A673 (cell line): ENCODE results near the gene TRAK1. TPM values are rescaled to one million over a fixed set of nuclear protein-coding genes. Genes with fewer than 3 reads are reported as not detected.

ENCODE experiments used
- BruUV-seq: library from RNA; stranded (reverse); fragments of 400-500 nt; replicated peaks from 2 replicates; lab custom pipeline; 2021; lab: Mats Ljungman, UMichigan
- CTCF ChIA-PET: fragments of 300-600 bp; sonication (Branson Sonifier 250); formaldehyde crosslinking; loops from one replicate; lab custom pipeline; 2022; ENCODE audit warnings: antibody characterized with exemption; lab: Charles Lee
- POLR2A ChIA-PET: fragments of 300-600 bp; sonication (Branson Sonifier 250); formaldehyde crosslinking; loops from one replicate; lab custom pipeline; 2022; ENCODE audit warnings: antibody characterized with exemption; ENCODE audit not compliant: low non-redundant PET; lab: Charles Lee
- DNase-seq: peaks from one replicate; pipeline ENCODE4 v3.0.0-alpha.2; 2015; ENCODE audit warnings: low spot score
- H3K27ac ChIP-seq: fragments of 200-600 bp; sonication (generic); 2 replicates; pipeline ENCODE4 v1.5.1; 2016; ENCODE audit warnings: mixed run types, low read depth, mild to moderate bottlenecking, mixed read lengths, antibody characterized with exemption, low read length; ENCODE audit not compliant: poor library complexity, severe bottlenecking
- H3K27me3 ChIP-seq: fragments of 200-600 bp; sonication (generic); replicated peaks from 2 replicates; pipeline ENCODE4 v1.6.1; 2017; ENCODE audit warnings: mixed run types, low read depth, mild to moderate bottlenecking, mixed read lengths, antibody characterized with exemption, low read length; ENCODE audit not compliant: insufficient read depth, poor library complexity
- H3K36me3 ChIP-seq: fragments of 200-600 bp; sonication (generic); 2 replicates; pipeline ENCODE4 v1.6.1; 2016; ENCODE audit warnings: mixed run types, mild to moderate bottlenecking, mixed read lengths, antibody characterized with exemption, low read length; ENCODE audit not compliant: insufficient read depth, poor library complexity, severe bottlenecking
- H3K4me1 ChIP-seq: fragments of 200-600 bp; sonication (generic); 2 replicates; pipeline ENCODE4 v1.6.1; 2017; ENCODE audit warnings: mixed run types, mild to moderate bottlenecking, mixed read lengths, antibody characterized with exemption, low read length; ENCODE audit not compliant: insufficient read depth, poor library complexity, severe bottlenecking
- H3K4me3 ChIP-seq: fragments of 200-600 bp; sonication (generic); 2 replicates; pipeline ENCODE4 v1.5.1; 2016; ENCODE audit warnings: low read depth, mixed run types, mild to moderate bottlenecking, mixed read lengths, low read length; ENCODE audit not compliant: poor library complexity, severe bottlenecking
- H3K9me3 ChIP-seq: fragments of 200-600 bp; sonication (generic); 2 replicates; pipeline ENCODE4 v1.6.1; 2016; ENCODE audit warnings: mixed run types, low read depth, mild to moderate bottlenecking, mixed read lengths, antibody characterized with exemption, low read length; ENCODE audit not compliant: poor library complexity, severe bottlenecking
- CTCF ChIP-seq: fragments of 300-800, 200-600 bp; sonication (generic); conservative IDR thresholded peaks from 2 replicates; pipeline ENCODE4 v1.5.1; 2017; ENCODE audit warnings: low read depth, mild to moderate bottlenecking, antibody characterized with exemption, low read length, moderate library complexity, mixed read lengths
- EZH2 ChIP-seq: fragments of 200-600 bp; sonication (generic); IDR thresholded peaks from 2 replicates; pipeline ENCODE4 v1.6.1; 2017; ENCODE audit warnings: borderline replicate concordance, low read depth, mild to moderate bottlenecking, mixed read lengths, antibody characterized with exemption, low read length; ENCODE audit not compliant: poor library complexity, severe bottlenecking
- intact Hi-C: fragments of 100-400 bp; cut with micrococcal nuclease; formaldehyde crosslinking; loops from one replicate; pipeline ENCODE4 v1.10.0; 2022; ENCODE audit not compliant: unreplicated experiment
- total RNA-seq: library from RNA; stranded (reverse); gene quantifications from 2 replicates; pipeline ENCODE4 v1.2.3, GENCODE V29; 2021

TRAK1 gene
- total RNA-seq, 1 experiment from 2014 or later, result 16.3 TPM

- Histone ChIP-seq H3K4me1 (no peaks in the 10 kb centered on the region), H3K9me3 (no peaks in the 10 kb centered on the region), H3K27me3 (no peaks in the 10 kb centered on the region), H3K27ac (no peak overlapping the region), H3K4me3 (no peak overlapping the region), H3K36me3 (no peaks in the 10 kb centered on the region)
- ChIA-PET POLR2A (no interaction called here), CTCF (no interaction called here)
- intact Hi-C loops, result no loop called here
- no peak for DNase-seq
- TF ChIP-seq EZH2, result no peak
- no peak for TF ChIP-seq CTCF
- no TSS peak for BruUV-seq
Measured at GRCh38 chr3:42134867-42135464, 43.8 kb downstream of the TRAK1 start.

GRCh38 chr3:42139621-42140453 lies 48.7 kb downstream of the TRAK1 start:
- TF ChIP-seq CTCF, result no peak
- no peak for TF ChIP-seq EZH2
- intact Hi-C loops, result no loop called here

GRCh38 chr3:42140665-42141203 lies 49.6 kb downstream of the TRAK1 start:
- no peak overlapping the region for H3K4me3 ChIP-seq
- no peak for DNase-seq
- no peaks in the 10 kb centered on the region for H3K27me3 ChIP-seq
- intact Hi-C loops, result no loop called here
- H3K4me1 ChIP-seq, result peaks cover 8% of the 10 kb centered on the region
- H3K36me3 ChIP-seq, result no peaks in the 10 kb centered on the region
- POLR2A ChIA-PET, result no interaction called here
- TF ChIP-seq EZH2 (no peak), CTCF (no peak)
- no peaks in the 10 kb centered on the region for H3K9me3 ChIP-seq
- CTCF ChIA-PET, result no interaction called here
- no peak overlapping the region for H3K27ac ChIP-seq
- no TSS peak for BruUV-seq

More at GRCh38 chr3:42139621-42140453, 48.7 kb downstream of the TRAK1 start:
- H3K27me3 ChIP-seq, result no peaks in the 10 kb centered on the region
- peaks cover 8% of the 10 kb centered on the region for H3K4me1 ChIP-seq
- no peaks in the 10 kb centered on the region for H3K36me3 ChIP-seq
- POLR2A ChIA-PET, result interaction anchor here (0.6 kb wide), 1 partner anchor 344 kb away, joined by 3 read pairs; no protein-coding TSS in a partner anchor
- H3K27ac ChIP-seq, result no peak overlapping the region
- H3K4me3 ChIP-seq, result no peak overlapping the region
- no peaks in the 10 kb centered on the region for H3K9me3 ChIP-seq
- BruUV-seq, result no TSS peak
- DNase-seq, result no peak
- CTCF ChIA-PET, result no interaction called here
